Tibial nerve (tissue), 4 donors: Measurements from ENCODE around the gene SUSD4. TPM values are rescaled to one million over a fixed set of nuclear protein-coding genes. Genes with fewer than 3 reads are reported as not detected.

Source experiments
- DNase-seq, 2 donors: peaks; one replicate each; pipeline ENCODE4 v3.0.0-alpha.2; 2019; ENCODE audit warnings: low spot score in 2 of 2
- H3K27ac ChIP-seq, 4 donors: fragments of 200-600 bp; sonication (generic) in 3 of 4; one replicate each; pipeline ENCODE4 v1.5.1; 2017 to 2019; ENCODE audit warnings: mild to moderate bottlenecking in 1 of 4
- H3K27me3 ChIP-seq, 2 donors: fragments of 200-600 bp; sonication (generic) in 1 of 2; one replicate each; pipeline versions ENCODE4 v1.5.1 to v1.6.0; 2017 to 2019
- H3K36me3 ChIP-seq, 3 donors: fragments of 200-600 bp; sonication (generic); one replicate each; pipeline ENCODE4 v1.5.1; 2018 to 2019
- H3K4me1 ChIP-seq, 4 donors: fragments of 200-600 bp; sonication (generic) in 3 of 4; one replicate each; pipeline ENCODE4 v1.5.1; 2017 to 2019
- H3K4me3 ChIP-seq, 4 donors: fragments of 200-600 bp; sonication (generic) in 3 of 4; one replicate each; pipeline ENCODE4 v1.5.1; 2017 to 2019; ENCODE audit warnings: mild to moderate bottlenecking in 1 of 4, moderate library complexity in 1 of 4
- H3K9me3 ChIP-seq, 4 donors: fragments of 200-600 bp; sonication (generic) in 3 of 4; one replicate each; pipeline ENCODE4 v1.5.1; 2017 to 2019
- EP300 ChIP-seq, 2 donors: sonication (generic); formaldehyde crosslinking; IDR thresholded peaks; one replicate each; pipeline ENCODE4 v1.6.1; 2017; ENCODE audit warnings: antibody characterized with exemption in 2 of 2, mild to moderate bottlenecking in 1 of 2
- POLR2A ChIP-seq, 2 donors: fragments of 450-650 bp; IDR thresholded peaks; one replicate each; pipeline ENCODE4 v1.6.1; 2017; ENCODE audit warnings: antibody characterized with exemption in 2 of 2, mild to moderate bottlenecking in 2 of 2, moderate library complexity in 2 of 2
- WGBS, 2 donors: methylation state at CpG; one replicate each; pipeline ENCODE4 v1.1.5; 2018; 5-methylcytosine and 5-hydroxymethylcytosine counted together
- total RNA-seq, 4 donors: library from RNA; depleted of rRNA; stranded (reverse); fragments of >200 nt; gene quantifications; one replicate each; pipeline ENCODE4 v1.1.0, GENCODE V29; 2016
- TF ChIP-seq, protein P1 (sequence below), 5 experiments: fragments of 200-600 bp in 3 of 5; fragments of 450-650 bp in 2 of 5; sonication (generic) in 3 of 5; IDR thresholded peaks; one replicate each; pipeline ENCODE4 v1.5.1; 2016 to 2019; ENCODE audit warnings: antibody characterized with exemption in 5 of 5, mild to moderate bottlenecking in 3 of 5, moderate library complexity in 2 of 5

SUSD4 gene
- total RNA-seq, 4 donors from 2014 or later = not detected

DNA sequence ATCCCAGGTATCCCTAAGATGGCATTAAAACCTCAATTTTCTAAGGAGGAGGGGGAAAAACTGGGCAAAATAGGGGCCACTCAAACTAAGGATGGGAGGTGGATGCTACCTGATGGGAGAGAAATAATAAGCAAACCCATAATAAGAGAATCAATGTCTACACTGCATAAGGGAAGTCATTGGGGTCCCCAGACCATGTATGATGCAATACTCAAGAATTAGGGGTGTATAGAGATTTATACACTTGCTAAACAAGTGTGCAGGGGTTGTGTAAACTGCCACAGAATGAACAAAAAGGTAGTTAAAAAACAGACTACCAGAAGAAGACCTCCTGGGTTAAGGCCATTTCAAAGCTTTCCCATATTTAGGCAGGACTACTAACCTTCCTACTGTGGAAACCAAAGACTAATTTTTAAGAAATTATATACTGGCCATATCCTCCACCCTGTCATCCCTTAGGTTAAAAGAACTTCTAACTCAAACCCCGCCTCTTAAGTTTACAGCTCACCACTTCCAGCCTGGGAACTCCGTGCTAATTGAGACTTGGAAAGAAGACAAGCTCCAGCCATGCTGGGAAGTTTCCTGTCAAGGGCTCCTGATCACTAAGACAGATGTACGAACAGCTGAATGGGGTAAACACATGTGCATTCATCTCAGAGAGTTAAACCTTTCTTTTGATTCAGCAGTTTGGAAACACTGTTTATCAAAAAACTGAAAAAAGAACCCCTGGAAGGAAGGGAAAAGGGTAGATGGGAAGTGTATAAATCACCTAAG lies 156.5 kb downstream of the SUSD4 start:
- Histone ChIP-seq H3K4me1 (no peaks in the 10 kb centered on the region), H3K36me3 (no peaks in the 10 kb centered on the region), H3K9me3 (no peaks in the 10 kb centered on the region), H3K27ac (no peak overlapping the region), H3K4me3 (no peak overlapping the region), H3K27me3 (peaks cover 0 to 9% of the 10 kb centered on the region in 2 donors)
- TF ChIP-seq POLR2A (IDR thresholded peaks at IDR 0.05) = no peak
- TF ChIP-seq, protein P1, sequence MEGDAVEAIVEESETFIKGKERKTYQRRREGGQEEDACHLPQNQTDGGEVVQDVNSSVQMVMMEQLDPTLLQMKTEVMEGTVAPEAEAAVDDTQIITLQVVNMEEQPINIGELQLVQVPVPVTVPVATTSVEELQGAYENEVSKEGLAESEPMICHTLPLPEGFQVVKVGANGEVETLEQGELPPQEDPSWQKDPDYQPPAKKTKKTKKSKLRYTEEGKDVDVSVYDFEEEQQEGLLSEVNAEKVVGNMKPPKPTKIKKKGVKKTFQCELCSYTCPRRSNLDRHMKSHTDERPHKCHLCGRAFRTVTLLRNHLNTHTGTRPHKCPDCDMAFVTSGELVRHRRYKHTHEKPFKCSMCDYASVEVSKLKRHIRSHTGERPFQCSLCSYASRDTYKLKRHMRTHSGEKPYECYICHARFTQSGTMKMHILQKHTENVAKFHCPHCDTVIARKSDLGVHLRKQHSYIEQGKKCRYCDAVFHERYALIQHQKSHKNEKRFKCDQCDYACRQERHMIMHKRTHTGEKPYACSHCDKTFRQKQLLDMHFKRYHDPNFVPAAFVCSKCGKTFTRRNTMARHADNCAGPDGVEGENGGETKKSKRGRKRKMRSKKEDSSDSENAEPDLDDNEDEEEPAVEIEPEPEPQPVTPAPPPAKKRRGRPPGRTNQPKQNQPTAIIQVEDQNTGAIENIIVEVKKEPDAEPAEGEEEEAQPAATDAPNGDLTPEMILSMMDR (IDR thresholded peaks at IDR 0.05) = no peak
- no peak for TF ChIP-seq EP300 (IDR thresholded peaks at IDR 0.05)
- DNase-seq = no peak
- 39 to 50% methylated on average over 3 of the region's 3 CpGs for WGBS, 2 donors

DNA sequence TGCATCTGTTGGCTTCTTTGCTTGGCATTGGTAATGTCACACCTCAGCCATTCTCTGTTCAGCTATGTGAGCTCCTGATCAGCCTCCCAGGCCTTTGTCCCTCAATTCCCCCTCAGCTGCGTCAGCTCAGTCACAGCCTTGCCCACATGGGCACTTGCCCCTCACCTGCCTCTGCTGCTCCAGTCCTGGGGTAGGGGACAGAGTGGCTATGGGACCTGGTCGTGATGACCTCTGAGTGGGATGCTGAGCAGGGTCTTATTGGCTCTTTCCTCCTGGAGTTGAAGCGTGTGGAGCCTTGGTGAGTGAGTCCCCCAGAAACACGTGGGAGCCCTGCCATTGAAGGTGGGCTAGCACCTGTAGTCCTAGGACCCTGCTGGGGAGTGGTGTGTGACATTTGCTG lies 159.6 kb downstream of the SUSD4 start:
- 90 to 97% methylated on average over 1 to 4 of the region's 4 CpGs for WGBS, 2 donors
- DNase-seq = no peak

DNA sequence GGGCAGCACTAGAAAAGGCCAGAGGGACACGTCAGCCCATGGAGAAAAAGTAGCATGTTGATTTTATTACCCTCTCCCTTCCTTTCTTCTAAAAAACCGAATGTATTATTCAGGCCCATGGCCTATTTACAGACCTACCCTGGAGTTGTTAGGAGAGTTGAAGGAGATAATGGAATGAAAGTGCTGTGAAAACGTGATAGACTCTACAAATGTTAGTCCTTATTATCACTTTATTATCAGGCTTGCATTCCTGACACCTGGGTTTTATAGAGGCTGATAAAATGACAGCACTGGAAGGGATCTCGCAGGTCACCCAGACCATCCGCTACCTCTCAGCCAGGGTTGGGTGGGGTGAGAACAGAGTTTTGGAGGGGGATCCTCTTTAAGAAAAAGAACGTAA lies 160.3 kb downstream of the SUSD4 start:
- Histone ChIP-seq H3K27me3 (peaks cover 0 to 9% of the 10 kb centered on the region in 2 donors), H3K4me3 (no peak overlapping the region), H3K27ac (no peak overlapping the region), H3K4me1 (no peaks in the 10 kb centered on the region), H3K36me3 (no peaks in the 10 kb centered on the region), H3K9me3 (no peaks in the 10 kb centered on the region)
- no peak for TF ChIP-seq POLR2A (IDR thresholded peaks at IDR 0.05)
- TF ChIP-seq, protein P1 (IDR thresholded peaks at IDR 0.05) = no peak
- DNase-seq = no peak
- WGBS, 2 donors = 75 to 78% methylated on average over 6 of the region's 6 CpGs

More for the DNA sequence above, 159.6 kb downstream of the SUSD4 start:
- H3K4me1 ChIP-seq = no peaks in the 10 kb centered on the region
- no peak overlapping the region for H3K4me3 ChIP-seq
- peaks cover 0 to 9% of the 10 kb centered on the region in 2 donors for H3K27me3 ChIP-seq
- no peaks in the 10 kb centered on the region for H3K9me3 ChIP-seq
- TF ChIP-seq EP300 (IDR thresholded peaks at IDR 0.05) (no peak), POLR2A (IDR thresholded peaks at IDR 0.05) (no peak)
- TF ChIP-seq, protein P1 (IDR thresholded peaks at IDR 0.05) = no peak
- no peaks in the 10 kb centered on the region for H3K36me3 ChIP-seq
- H3K27ac ChIP-seq = no peak overlapping the region

DNA sequence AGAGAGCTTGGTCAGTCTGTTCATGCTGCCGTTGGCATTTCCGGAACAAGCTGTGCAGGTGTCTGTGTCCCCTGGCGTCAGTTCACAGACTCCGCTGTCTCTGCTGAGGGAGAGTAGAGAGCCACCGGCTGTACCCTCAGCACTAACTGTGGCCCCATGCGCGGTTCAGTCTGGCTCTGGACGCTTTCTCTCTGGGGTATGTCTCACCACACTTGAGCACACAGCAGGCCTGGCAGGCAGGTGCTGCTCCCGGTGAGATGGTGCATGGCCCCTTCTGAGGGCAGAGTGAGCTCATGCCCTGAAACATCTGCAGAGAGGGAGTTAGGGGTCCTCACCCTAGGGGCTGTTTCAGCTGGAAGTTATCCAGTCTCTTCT lies 161.0 kb downstream of the SUSD4 start:
- WGBS, 2 donors = 75 to 80% methylated on average over 4 to 8 of the region's 9 CpGs

More for the DNA sequence above, 161.0 kb downstream of the SUSD4 start:
- Histone ChIP-seq H3K27ac (no peak overlapping the region), H3K27me3 (peaks cover 0 to 9% of the 10 kb centered on the region in 2 donors), H3K4me1 (no peaks in the 10 kb centered on the region), H3K36me3 (no peaks in the 10 kb centered on the region), H3K9me3 (no peaks in the 10 kb centered on the region), H3K4me3 (no peak overlapping the region)
- TF ChIP-seq EP300 (IDR thresholded peaks at IDR 0.05) (no peak), POLR2A (IDR thresholded peaks at IDR 0.05) (no peak)
- TF ChIP-seq, protein P1 (IDR thresholded peaks at IDR 0.05) = no peak
- DNase-seq = no peak
